ENCODE measurements around the gene WDR43.
"Not testable (repeated sequence)": the region's sequence is repeated elsewhere in the genome, so short reads cannot be mapped to it uniquely, and the experiment has no call there.

Gene WDR43

GRCh38 chr2:28960401-28960800 is 65.9 kb downstream of the WDR43 start:
- Mint-ChIP-seq H3K9me3 (no peaks in the 10 kb centered on the region), H3K4me3 (no peak overlapping the region), H3K36me3 (ENCODE audit: low read depth) (no peaks in the 10 kb centered on the region), H3K27me3 (ENCODE audit: low read depth) (peaks cover 19% of the 10 kb centered on the region), H3K4me1 (ENCODE audit: low read depth) (peaks cover 6% of the 10 kb centered on the region), H3K27ac (no peak overlapping the region)
- no peak for DNase-seq (ENCODE audit: low spot score)

GRCh38 chr2:28962505-28962904 is 68.0 kb downstream of the WDR43 start:
- H3K9me3 Mint-ChIP-seq = no peaks in the 10 kb centered on the region
- no peak for DNase-seq (ENCODE audit: low spot score)
- no peak overlapping the region for H3K27ac Mint-ChIP-seq
- H3K4me1 Mint-ChIP-seq (ENCODE audit: low read depth) = no peaks in the 10 kb centered on the region
- no peak overlapping the region for H3K4me3 Mint-ChIP-seq
- H3K36me3 Mint-ChIP-seq (ENCODE audit: low read depth) = no peaks in the 10 kb centered on the region
- H3K27me3 Mint-ChIP-seq (ENCODE audit: low read depth) = peaks cover 19% of the 10 kb centered on the region

- no peak for DNase-seq (ENCODE audit: low spot score)
- Mint-ChIP-seq H3K9me3 (no peaks in the 10 kb centered on the region), H3K4me3 (no peak overlapping the region), H3K27ac (no peak overlapping the region), H3K4me1 (ENCODE audit: low read depth) (peaks cover 5% of the 10 kb centered on the region), H3K36me3 (ENCODE audit: low read depth) (no peaks in the 10 kb centered on the region), H3K27me3 (ENCODE audit: low read depth) (peaks cover 2% of the 10 kb centered on the region)
Measured at GRCh38 chr2:28970464-28971160, 76.1 kb downstream of the WDR43 start.

GRCh38 chr2:28972778-28973335 is 78.4 kb downstream of the WDR43 start:
- peaks cover 2% of the 10 kb centered on the region for H3K27me3 Mint-ChIP-seq (ENCODE audit: low read depth)
- H3K27ac Mint-ChIP-seq = no peak overlapping the region
- H3K9me3 Mint-ChIP-seq = no peaks in the 10 kb centered on the region
- H3K4me3 Mint-ChIP-seq = no peak overlapping the region
- H3K4me1 Mint-ChIP-seq (ENCODE audit: low read depth) = peaks cover 5% of the 10 kb centered on the region
- no peak for DNase-seq (ENCODE audit: low spot score)
- no peaks in the 10 kb centered on the region for H3K36me3 Mint-ChIP-seq (ENCODE audit: low read depth)

- Mint-ChIP-seq H3K27ac (no peak overlapping the region), H3K9me3 (no peaks in the 10 kb centered on the region), H3K27me3 (ENCODE audit: low read depth) (peaks cover 2% of the 10 kb centered on the region)
Measured at GRCh38 chr2:28974252-28974651, 79.8 kb downstream of the WDR43 start.

GRCh38 chr2:28975671-28976070 is 81.2 kb downstream of the WDR43 start:
- Mint-ChIP-seq H3K4me3 (no peak overlapping the region), H3K4me1 (ENCODE audit: low read depth) (peaks cover 5% of the 10 kb centered on the region), H3K27ac (no peak overlapping the region), H3K36me3 (ENCODE audit: low read depth) (no peaks in the 10 kb centered on the region), H3K27me3 (ENCODE audit: low read depth) (peaks cover 2% of the 10 kb centered on the region), H3K9me3 (no peaks in the 10 kb centered on the region)
- DNase-seq (ENCODE audit: low spot score) = no peak

More at GRCh38 chr2:28974252-28974651, 79.8 kb downstream of the WDR43 start:
- H3K4me1 Mint-ChIP-seq (ENCODE audit: low read depth) = peaks cover 5% of the 10 kb centered on the region
- H3K4me3 Mint-ChIP-seq = no peak overlapping the region
- DNase-seq (ENCODE audit: low spot score) = no peak
- no peaks in the 10 kb centered on the region for H3K36me3 Mint-ChIP-seq (ENCODE audit: low read depth)

GRCh38 chr2:28976584-28976983 is 82.1 kb downstream of the WDR43 start:
- Mint-ChIP-seq H3K4me3 (no peak overlapping the region), H3K36me3 (ENCODE audit: low read depth) (no peaks in the 10 kb centered on the region), H3K27ac (no peak overlapping the region), H3K9me3 (no peaks in the 10 kb centered on the region), H3K4me1 (ENCODE audit: low read depth) (peaks cover 5% of the 10 kb centered on the region), H3K27me3 (ENCODE audit: low read depth) (peaks cover 2% of the 10 kb centered on the region)
- DNase-seq (ENCODE audit: low spot score) = no peak

GRCh38 chr2:28977176-28977875 is 82.9 kb downstream of the WDR43 start:
- Mint-ChIP-seq H3K27ac (no peak overlapping the region), H3K4me3 (no peak overlapping the region), H3K9me3 (no peaks in the 10 kb centered on the region), H3K36me3 (ENCODE audit: low read depth) (no peaks in the 10 kb centered on the region), H3K4me1 (ENCODE audit: low read depth) (peaks cover 5% of the 10 kb centered on the region), H3K27me3 (ENCODE audit: low read depth) (peaks cover 2% of the 10 kb centered on the region)
- no peak for DNase-seq (ENCODE audit: low spot score)

- not testable (repeated sequence) for H3K27me3 Mint-ChIP-seq (ENCODE audit: low read depth); H3K36me3 Mint-ChIP-seq (ENCODE audit: low read depth); H3K9me3 Mint-ChIP-seq; H3K4me3 Mint-ChIP-seq; H3K4me1 Mint-ChIP-seq (ENCODE audit: low read depth); H3K27ac Mint-ChIP-seq; DNase-seq (ENCODE audit: low spot score)
Measured at GRCh38 chr2:28978001-28978400, 83.5 kb downstream of the WDR43 start.

- no peak overlapping the region for H3K4me3 Mint-ChIP-seq
- no peak for DNase-seq (ENCODE audit: low spot score)
- H3K4me1 Mint-ChIP-seq (ENCODE audit: low read depth) = no peaks in the 10 kb centered on the region
- H3K9me3 Mint-ChIP-seq = no peaks in the 10 kb centered on the region
- H3K27me3 Mint-ChIP-seq (ENCODE audit: low read depth) = no peaks in the 10 kb centered on the region
- H3K27ac Mint-ChIP-seq = no peak overlapping the region
- no peaks in the 10 kb centered on the region for H3K36me3 Mint-ChIP-seq (ENCODE audit: low read depth)
Measured at GRCh38 chr2:28978606-28979005, 84.1 kb downstream of the WDR43 start.

GRCh38 chr2:28979041-28979440 is 84.6 kb downstream of the WDR43 start:
- no peaks in the 10 kb centered on the region for H3K9me3 Mint-ChIP-seq
- DNase-seq (ENCODE audit: low spot score) = no peak
- no peaks in the 10 kb centered on the region for H3K36me3 Mint-ChIP-seq (ENCODE audit: low read depth)
- no peak overlapping the region for H3K4me3 Mint-ChIP-seq
- H3K27me3 Mint-ChIP-seq (ENCODE audit: low read depth) = no peaks in the 10 kb centered on the region
- H3K4me1 Mint-ChIP-seq (ENCODE audit: low read depth) = no peaks in the 10 kb centered on the region
- no peak overlapping the region for H3K27ac Mint-ChIP-seq

- DNase-seq (ENCODE audit: low spot score) = no peak
- no peaks in the 10 kb centered on the region for H3K4me1 Mint-ChIP-seq (ENCODE audit: low read depth)
- H3K4me3 Mint-ChIP-seq = no peak overlapping the region
- H3K9me3 Mint-ChIP-seq = no peaks in the 10 kb centered on the region
- H3K36me3 Mint-ChIP-seq (ENCODE audit: low read depth) = no peaks in the 10 kb centered on the region
- H3K27me3 Mint-ChIP-seq (ENCODE audit: low read depth) = no peaks in the 10 kb centered on the region
- H3K27ac Mint-ChIP-seq = no peak overlapping the region
Measured at GRCh38 chr2:28979576-28980366, 85.3 kb downstream of the WDR43 start.

- no peaks in the 10 kb centered on the region for H3K27me3 Mint-ChIP-seq (ENCODE audit: low read depth)
- no peak overlapping the region for H3K4me3 Mint-ChIP-seq
- no peak for DNase-seq (ENCODE audit: low spot score)
- H3K27ac Mint-ChIP-seq = no peak overlapping the region
- no peaks in the 10 kb centered on the region for H3K4me1 Mint-ChIP-seq (ENCODE audit: low read depth)
- no peaks in the 10 kb centered on the region for H3K36me3 Mint-ChIP-seq (ENCODE audit: low read depth)
- H3K9me3 Mint-ChIP-seq = no peaks in the 10 kb centered on the region
Measured at GRCh38 chr2:28980368-28981015, 86.0 kb downstream of the WDR43 start.
